SK-N-SH (cell line): ENCODE data around the gene LLGL2.

Experiments
- POLR2AphosphoS5 ChIP-seq: IDR thresholded peaks from 2 replicates; pipeline ENCODE4 v1.6.1; 2012; ENCODE audit warnings: low read depth, low read length
- RCOR1 ChIP-seq: fragments of 150-350 bp; IDR thresholded peaks from 2 replicates; pipeline ENCODE4 v1.6.1; 2017; ENCODE audit warnings: antibody characterized with exemption, low read length
- TEAD4 ChIP-seq: IDR thresholded peaks from 2 replicates; pipeline ENCODE4 v1.4.0; 2012; ENCODE audit warnings: mild to moderate bottlenecking, borderline replicate concordance; ENCODE audit not compliant: insufficient read depth
- TF ChIP-seq, protein P1 (sequence below): fragments of 200-600 bp; sonication (generic); IDR thresholded peaks from 2 replicates; pipeline ENCODE4 v1.6.1; 2017; ENCODE audit warnings: antibody characterized with exemption, mild to moderate bottlenecking, moderate library complexity
- TF ChIP-seq, protein P2 (sequence below): IDR thresholded peaks from 2 replicates; pipeline ENCODE4 v1.6.1; 2012; ENCODE audit warnings: mild to moderate bottlenecking, low read depth, low read length, moderate library complexity
- TF ChIP-seq, protein P3 (sequence below): IDR thresholded peaks from 2 replicates; pipeline ENCODE4 v1.4.0; 2012; ENCODE audit warnings: low read depth

DNA sequence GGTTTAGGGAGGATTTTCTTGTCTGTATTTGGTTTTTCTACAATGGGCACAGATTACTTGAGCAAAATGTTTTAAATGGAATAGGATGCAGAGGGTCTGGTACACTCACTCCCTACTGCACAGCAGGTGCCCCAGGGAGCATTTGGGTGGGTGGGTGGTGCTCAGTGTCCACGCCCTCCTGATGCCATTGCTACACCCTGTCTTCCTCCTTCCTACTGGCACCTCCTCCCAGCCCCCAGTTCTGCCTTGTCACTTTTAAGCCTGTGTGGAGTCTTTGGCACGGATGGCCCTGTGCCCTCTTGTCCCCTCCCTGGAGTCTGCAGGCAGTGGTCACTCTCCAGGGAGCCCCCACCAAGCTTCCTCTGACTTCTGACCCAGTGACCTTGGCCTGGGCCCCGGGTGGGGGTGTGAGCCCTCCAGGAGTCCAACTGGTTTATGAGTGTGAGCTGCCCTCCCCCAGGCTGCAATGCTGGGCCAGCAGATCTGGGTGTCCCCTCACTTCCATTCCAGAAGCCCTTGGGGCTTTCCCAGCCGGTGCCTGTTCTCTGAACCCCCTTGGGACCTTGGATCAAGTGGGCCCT is 15.5 kb downstream of the LLGL2 start:
- TF ChIP-seq, protein P1, sequence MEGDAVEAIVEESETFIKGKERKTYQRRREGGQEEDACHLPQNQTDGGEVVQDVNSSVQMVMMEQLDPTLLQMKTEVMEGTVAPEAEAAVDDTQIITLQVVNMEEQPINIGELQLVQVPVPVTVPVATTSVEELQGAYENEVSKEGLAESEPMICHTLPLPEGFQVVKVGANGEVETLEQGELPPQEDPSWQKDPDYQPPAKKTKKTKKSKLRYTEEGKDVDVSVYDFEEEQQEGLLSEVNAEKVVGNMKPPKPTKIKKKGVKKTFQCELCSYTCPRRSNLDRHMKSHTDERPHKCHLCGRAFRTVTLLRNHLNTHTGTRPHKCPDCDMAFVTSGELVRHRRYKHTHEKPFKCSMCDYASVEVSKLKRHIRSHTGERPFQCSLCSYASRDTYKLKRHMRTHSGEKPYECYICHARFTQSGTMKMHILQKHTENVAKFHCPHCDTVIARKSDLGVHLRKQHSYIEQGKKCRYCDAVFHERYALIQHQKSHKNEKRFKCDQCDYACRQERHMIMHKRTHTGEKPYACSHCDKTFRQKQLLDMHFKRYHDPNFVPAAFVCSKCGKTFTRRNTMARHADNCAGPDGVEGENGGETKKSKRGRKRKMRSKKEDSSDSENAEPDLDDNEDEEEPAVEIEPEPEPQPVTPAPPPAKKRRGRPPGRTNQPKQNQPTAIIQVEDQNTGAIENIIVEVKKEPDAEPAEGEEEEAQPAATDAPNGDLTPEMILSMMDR: no peak
- TF ChIP-seq, protein P2, sequence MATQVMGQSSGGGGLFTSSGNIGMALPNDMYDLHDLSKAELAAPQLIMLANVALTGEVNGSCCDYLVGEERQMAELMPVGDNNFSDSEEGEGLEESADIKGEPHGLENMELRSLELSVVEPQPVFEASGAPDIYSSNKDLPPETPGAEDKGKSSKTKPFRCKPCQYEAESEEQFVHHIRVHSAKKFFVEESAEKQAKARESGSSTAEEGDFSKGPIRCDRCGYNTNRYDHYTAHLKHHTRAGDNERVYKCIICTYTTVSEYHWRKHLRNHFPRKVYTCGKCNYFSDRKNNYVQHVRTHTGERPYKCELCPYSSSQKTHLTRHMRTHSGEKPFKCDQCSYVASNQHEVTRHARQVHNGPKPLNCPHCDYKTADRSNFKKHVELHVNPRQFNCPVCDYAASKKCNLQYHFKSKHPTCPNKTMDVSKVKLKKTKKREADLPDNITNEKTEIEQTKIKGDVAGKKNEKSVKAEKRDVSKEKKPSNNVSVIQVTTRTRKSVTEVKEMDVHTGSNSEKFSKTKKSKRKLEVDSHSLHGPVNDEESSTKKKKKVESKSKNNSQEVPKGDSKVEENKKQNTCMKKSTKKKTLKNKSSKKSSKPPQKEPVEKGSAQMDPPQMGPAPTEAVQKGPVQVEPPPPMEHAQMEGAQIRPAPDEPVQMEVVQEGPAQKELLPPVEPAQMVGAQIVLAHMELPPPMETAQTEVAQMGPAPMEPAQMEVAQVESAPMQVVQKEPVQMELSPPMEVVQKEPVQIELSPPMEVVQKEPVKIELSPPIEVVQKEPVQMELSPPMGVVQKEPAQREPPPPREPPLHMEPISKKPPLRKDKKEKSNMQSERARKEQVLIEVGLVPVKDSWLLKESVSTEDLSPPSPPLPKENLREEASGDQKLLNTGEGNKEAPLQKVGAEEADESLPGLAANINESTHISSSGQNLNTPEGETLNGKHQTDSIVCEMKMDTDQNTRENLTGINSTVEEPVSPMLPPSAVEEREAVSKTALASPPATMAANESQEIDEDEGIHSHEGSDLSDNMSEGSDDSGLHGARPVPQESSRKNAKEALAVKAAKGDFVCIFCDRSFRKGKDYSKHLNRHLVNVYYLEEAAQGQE: no peak
- TF ChIP-seq POLR2AphosphoS5: no peak
- TF ChIP-seq, protein P3, sequence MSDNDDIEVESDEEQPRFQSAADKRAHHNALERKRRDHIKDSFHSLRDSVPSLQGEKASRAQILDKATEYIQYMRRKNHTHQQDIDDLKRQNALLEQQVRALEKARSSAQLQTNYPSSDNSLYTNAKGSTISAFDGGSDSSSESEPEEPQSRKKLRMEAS: no peak
- TF ChIP-seq RCOR1: no peak
- no peak for TF ChIP-seq TEAD4
